Skeletal muscle cell (primary cell): ENCODE results near the gene SF3B4.
A peak's percentile ranks its signal among the peaks of the same experiment; 100 is the strongest.
"Not testable (repeated sequence)": the region's sequence is repeated elsewhere in the genome, so short reads cannot be mapped to it uniquely, and the experiment has no call there.

Experiments
- DNase-seq: peaks from one replicate; pipeline ENCODE4 v3.0.0-alpha.2; 2010; ENCODE audit warnings: low read depth
- H3K4me3 ChIP-seq: 2 replicates; pipeline ENCODE4 v1.5.1; 2011; ENCODE audit warnings: low read depth, mild to moderate bottlenecking, control low read depth, low read length, moderate library complexity

Gene SF3B4

GRCh38 chr1:149899460-149900284 lies 27.9 kb downstream of the SF3B4 start, which contains the start of gene BOLA1:
Gene BOLA1 (plus strand): TSS chr1:149899568. CDS start chr1:149900060, 492 bp downstream.
- H3K4me3 ChIP-seq, result peak within 1 kb of the TSS; percentile 57
- DNase-seq, result peak; percentile 71

GRCh38 chr1:149896575-149896974 lies 31.0 kb downstream of the SF3B4 start:
- H3K4me3 ChIP-seq, result no peak overlapping the region
- no peak for DNase-seq

- H3K4me3 ChIP-seq, result peak overlapping the region; percentile 76
- no peak for DNase-seq
These were observed 38.7 kb downstream of the SF3B4 start for GRCh38 chr1:149888999-149889289.

GRCh38 chr1:149888247-149888998 lies 39.2 kb downstream of the SF3B4 start:
- DNase-seq, result peak; percentile 66

GRCh38 chr1:149887456-149888246 lies 40.0 kb downstream of the SF3B4 start:
- H3K4me3 ChIP-seq, result peak overlapping the region; percentile 76
- DNase-seq, result peak; percentile 95

More at GRCh38 chr1:149888247-149888998, 39.2 kb downstream of the SF3B4 start:
- H3K4me3 ChIP-seq, result peak overlapping the region; percentile 76

GRCh38 chr1:149887196-149887455 lies 40.5 kb downstream of the SF3B4 start:
- not testable (repeated sequence) for DNase-seq
- H3K4me3 ChIP-seq, result peak overlapping the region; percentile 76

GRCh38 chr1:149886396-149887195 lies 41.0 kb downstream of the SF3B4 start:
- DNase-seq, result peak; percentile 99

GRCh38 chr1:149886121-149886395 lies 41.5 kb downstream of the SF3B4 start:
- H3K4me3 ChIP-seq, result peak overlapping the region; percentile 76
- DNase-seq, result not testable (repeated sequence)

More at GRCh38 chr1:149886396-149887195, 41.0 kb downstream of the SF3B4 start:
- H3K4me3 ChIP-seq, result peak overlapping the region; percentile 76

GRCh38 chr1:149885339-149886120 lies 42.1 kb downstream of the SF3B4 start:
- DNase-seq, result no peak

GRCh38 chr1:149884433-149885338 lies 42.9 kb downstream of the SF3B4 start:
- no peak for DNase-seq
- H3K4me3 ChIP-seq, result peak overlapping the region; percentile 76

More at GRCh38 chr1:149885339-149886120, 42.1 kb downstream of the SF3B4 start:
- peak overlapping the region; percentile 76 for H3K4me3 ChIP-seq

GRCh38 chr1:149883598-149884247 lies 43.9 kb downstream of the SF3B4 start:
- no peak for DNase-seq
- no peak overlapping the region for H3K4me3 ChIP-seq

- DNase-seq, result no peak
- H3K4me3 ChIP-seq, result no peak overlapping the region
These were observed 45.7 kb downstream of the SF3B4 start for GRCh38 chr1:149881876-149882275.

- DNase-seq, result no peak
- no peak overlapping the region for H3K4me3 ChIP-seq
These were observed 48.0 kb downstream of the SF3B4 start for GRCh38 chr1:149879556-149879955.

- no peak overlapping the region for H3K4me3 ChIP-seq
These were observed 50.2 kb downstream of the SF3B4 start for GRCh38 chr1:149877211-149877946.

More at GRCh38 chr1:149877211-149877946, 50.2 kb downstream of the SF3B4 start:
- DNase-seq, result no peak
